Lower lobe of right lung (tissue), 2 donors: Measurements from ENCODE around the gene EID1. TPM values are rescaled to one million over a fixed set of nuclear protein-coding genes. Genes with fewer than 3 reads are reported as not detected.
"Not testable (repeated sequence)": the region's sequence is repeated elsewhere in the genome, so short reads cannot be mapped to it uniquely, and the experiment has no call there.

ENCODE experiments used
- ATAC-seq, 2 donors: fragments of 200-7000 bp; cut with Tn5 transposase; one replicate each; pipeline ENCODE4 v1.9.1; 2020 to 2022; ENCODE audit warnings: mild to moderate bottlenecking in 2 of 2, moderate library complexity in 2 of 2
- DNase-seq: peaks from one replicate; pipeline ENCODE4 v3.0.0-alpha.2; 2020
- H3K27ac ChIP-seq: fragments of 200-600 bp; one replicate; pipeline ENCODE4 v1.8.0; 2022
- H3K27me3 ChIP-seq: fragments of 200-600 bp; one replicate; pipeline ENCODE4 v1.8.0; 2022; ENCODE audit warnings: low read depth
- H3K36me3 ChIP-seq: fragments of 200-600 bp; one replicate; pipeline ENCODE4 v1.8.0; 2022; ENCODE audit warnings: mild to moderate bottlenecking
- H3K4me1 ChIP-seq: fragments of 200-600 bp; one replicate; pipeline ENCODE4 v1.8.0; 2022
- H3K4me3 ChIP-seq: fragments of 200-600 bp; one replicate; pipeline ENCODE4 v1.8.0; 2022; ENCODE audit warnings: mild to moderate bottlenecking
- H3K9me3 ChIP-seq: fragments of 200-600 bp; one replicate; pipeline ENCODE4 v1.8.0; 2022
- CTCF ChIP-seq: fragments of 200-600 bp; IDR thresholded peaks from one replicate; pipeline ENCODE4 v1.8.0; 2022; ENCODE audit warnings: antibody characterized with exemption, mild to moderate bottlenecking
- intact Hi-C: fragments of 100-400 bp; cut with DNase I; formaldehyde crosslinking; loops from one replicate; pipeline ENCODE4 v1.11.0; 2022
- total RNA-seq: library from RNA; stranded (reverse); fragmentation: NEBNext Ultra II Directional; extraction: Animal tissue kit (Norgen Biotek cat#: 25700); gene quantifications from one replicate; pipeline ENCODE4 v1.2.1, GENCODE V29; 2021
- donor health status: DM: no; HTN: yes; CAD: no; lungs with severe emphysema.

Gene EID1
- total RNA-seq, 1 donor from 2014 or later = 84.0 TPM

GRCh38 chr15:48898446-48898845 lies 20.5 kb downstream of the EID1 start:
- H3K4me3 ChIP-seq = no peak overlapping the region

GRCh38 chr15:48899793-48900192 lies 21.9 kb downstream of the EID1 start:
- Histone ChIP-seq H3K4me3 (no peak overlapping the region), H3K27ac (no peak overlapping the region), H3K9me3 (no peaks in the 10 kb centered on the region), H3K4me1 (no peaks in the 10 kb centered on the region), H3K27me3 (peaks cover 7% of the 10 kb centered on the region), H3K36me3 (no peaks in the 10 kb centered on the region)
- ATAC-seq = no peak
- no peak for DNase-seq
- intact Hi-C loops = no loop called here
- TF ChIP-seq CTCF = no peak

More at GRCh38 chr15:48898446-48898845, 20.5 kb downstream of the EID1 start:
- intact Hi-C loops = no loop called here
- H3K27me3 ChIP-seq = peaks cover 7% of the 10 kb centered on the region
- H3K9me3 ChIP-seq = no peaks in the 10 kb centered on the region
- no peaks in the 10 kb centered on the region for H3K36me3 ChIP-seq
- no peaks in the 10 kb centered on the region for H3K4me1 ChIP-seq
- no peak overlapping the region for H3K27ac ChIP-seq
- DNase-seq (no peak), ATAC-seq (no peak)
- TF ChIP-seq CTCF = no peak

GRCh38 chr15:48904758-48905157 lies 26.8 kb downstream of the EID1 start:
- intact Hi-C loops = no loop called here
- Histone ChIP-seq H3K9me3 (no peaks in the 10 kb centered on the region), H3K27me3 (no peaks in the 10 kb centered on the region), H3K36me3 (no peaks in the 10 kb centered on the region), H3K4me1 (no peaks in the 10 kb centered on the region), H3K27ac (no peak overlapping the region), H3K4me3 (no peak overlapping the region)
- ATAC-seq = no peak
- TF ChIP-seq CTCF = no peak
- DNase-seq = no peak

GRCh38 chr15:48905216-48905615 lies 27.3 kb downstream of the EID1 start:
- Histone ChIP-seq H3K27ac (no peak overlapping the region), H3K36me3 (no peaks in the 10 kb centered on the region), H3K27me3 (no peaks in the 10 kb centered on the region), H3K4me1 (no peaks in the 10 kb centered on the region), H3K4me3 (no peak overlapping the region), H3K9me3 (no peaks in the 10 kb centered on the region)
- no peak for TF ChIP-seq CTCF
- DNase-seq (no peak), ATAC-seq (no peak)
- intact Hi-C loops = no loop called here

- TF ChIP-seq CTCF = no peak
- no peaks in the 10 kb centered on the region for H3K27me3 ChIP-seq
- intact Hi-C loops = no loop called here
- H3K4me3 ChIP-seq = no peak overlapping the region
- DNase-seq = no peak
- no peaks in the 10 kb centered on the region for H3K36me3 ChIP-seq
- H3K27ac ChIP-seq = no peak overlapping the region
- H3K9me3 ChIP-seq = no peaks in the 10 kb centered on the region
- H3K4me1 ChIP-seq = no peaks in the 10 kb centered on the region
- ATAC-seq = no peak
These were observed 27.9 kb downstream of the EID1 start for GRCh38 chr15:48905847-48906246.

GRCh38 chr15:48909313-48909712 lies 31.4 kb downstream of the EID1 start:
- H3K4me3 ChIP-seq, intact Hi-C loops: not testable (repeated sequence)

GRCh38 chr15:48910554-48910953 lies 32.6 kb downstream of the EID1 start:
- intact Hi-C loops = not testable (repeated sequence)

More at GRCh38 chr15:48909313-48909712, 31.4 kb downstream of the EID1 start:
- not testable (repeated sequence) for H3K27ac ChIP-seq, DNase-seq, H3K9me3 ChIP-seq, H3K27me3 ChIP-seq, H3K36me3 ChIP-seq, H3K4me1 ChIP-seq, ATAC-seq

More at GRCh38 chr15:48910554-48910953, 32.6 kb downstream of the EID1 start:
- H3K27ac ChIP-seq, ATAC-seq, H3K4me3 ChIP-seq, H3K36me3 ChIP-seq, H3K27me3 ChIP-seq, DNase-seq, H3K9me3 ChIP-seq, H3K4me1 ChIP-seq: not testable (repeated sequence)
